ENCODE results near the gene RPL22. TPM values are rescaled to one million over a fixed set of nuclear protein-coding genes. Genes with fewer than 3 reads are reported as not detected.
A peak's percentile ranks its signal among the peaks of the same experiment; 100 is the strongest.

The RPL22 gene
- total RNA-seq, 1 donor from 2014 or later: 248 TPM

DNA sequence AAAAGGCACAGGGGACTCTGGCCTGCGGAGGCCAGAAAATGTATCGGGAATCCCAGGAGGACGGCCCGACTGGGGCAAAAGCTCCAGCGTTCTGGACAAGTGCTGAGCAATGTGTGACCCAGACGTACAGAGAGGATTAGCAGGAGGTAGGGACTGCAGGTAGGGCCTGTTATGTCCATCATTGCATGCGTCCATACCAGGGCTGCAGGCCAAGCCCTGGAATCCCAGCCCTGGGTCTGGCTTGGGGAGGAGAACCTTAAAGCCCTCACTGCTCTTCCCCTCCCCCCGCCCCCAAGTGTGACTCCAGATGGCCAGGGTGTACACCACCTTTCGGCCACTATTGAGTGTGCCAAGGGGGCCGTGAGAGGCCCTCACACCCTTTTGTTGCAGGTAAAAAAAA is 8.5 kb upstream of the RPL22 start:
- intact Hi-C loops (cut with micrococcal nuclease): no loop called here
- ATAC-seq: no peak
- no peak for DNase-seq

DNA sequence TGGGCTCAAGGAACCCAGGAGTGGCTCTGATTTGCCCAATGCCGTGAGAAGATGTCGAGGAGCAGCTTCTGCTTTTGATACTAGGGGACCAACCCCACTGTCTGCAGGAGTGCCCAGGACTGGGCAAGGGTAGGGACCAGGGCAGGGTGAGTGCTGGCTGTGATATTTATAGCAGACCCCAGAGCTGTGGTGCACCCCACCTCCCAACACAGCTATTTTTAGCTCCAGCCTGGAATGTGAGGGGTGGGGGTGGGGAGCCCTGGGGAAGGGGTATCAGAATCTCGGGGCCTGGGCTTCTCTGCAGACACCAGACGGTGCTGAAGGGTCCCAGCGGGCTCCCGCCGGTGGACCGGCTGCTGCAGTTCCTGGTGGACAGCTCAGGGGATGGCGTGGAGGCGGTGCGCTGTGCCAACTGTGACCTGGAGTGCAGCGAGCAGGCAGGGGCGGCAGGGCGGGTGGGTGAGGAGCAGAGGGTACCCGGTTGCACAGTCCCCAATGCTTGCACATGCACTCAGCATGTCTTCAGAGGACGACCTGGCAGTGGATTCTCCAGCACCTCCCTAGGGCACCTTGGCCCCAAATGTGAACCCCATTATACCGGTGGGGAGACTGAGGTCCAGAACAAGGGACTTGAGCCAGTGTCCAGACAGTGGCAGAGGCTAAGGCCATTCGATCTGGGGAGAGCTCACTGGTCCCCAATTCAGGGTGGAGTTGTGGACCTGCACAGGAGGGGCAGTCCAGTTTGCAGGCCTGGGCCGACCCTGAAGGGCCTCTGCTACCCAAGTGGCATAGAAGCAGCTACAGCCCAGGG is 7.9 kb upstream of the RPL22 start:
- DNase-seq (peak; percentile 66), ATAC-seq (peak; percentile 60)
- intact Hi-C loops (cut with micrococcal nuclease): no loop called here

- DNase-seq (no peak), ATAC-seq (peak; percentile 1)
- intact Hi-C loops (cut with micrococcal nuclease): no loop called here
These were observed 7.1 kb upstream of the RPL22 start for GRCh38 chr1:6206520-6206855.

- DNase-seq: peak; percentile 84
- intact Hi-C loops (cut with micrococcal nuclease): no loop called here
- peak; percentile 72 for ATAC-seq
These were observed 6.6 kb upstream of the RPL22 start, which contains the start of gene RNF207 for GRCh38 chr1:6205849-6206519. TSS of gene RNF207 (plus strand) at chr1:6206119. CDS start at chr1:6206536, 417 bp downstream.

DNA sequence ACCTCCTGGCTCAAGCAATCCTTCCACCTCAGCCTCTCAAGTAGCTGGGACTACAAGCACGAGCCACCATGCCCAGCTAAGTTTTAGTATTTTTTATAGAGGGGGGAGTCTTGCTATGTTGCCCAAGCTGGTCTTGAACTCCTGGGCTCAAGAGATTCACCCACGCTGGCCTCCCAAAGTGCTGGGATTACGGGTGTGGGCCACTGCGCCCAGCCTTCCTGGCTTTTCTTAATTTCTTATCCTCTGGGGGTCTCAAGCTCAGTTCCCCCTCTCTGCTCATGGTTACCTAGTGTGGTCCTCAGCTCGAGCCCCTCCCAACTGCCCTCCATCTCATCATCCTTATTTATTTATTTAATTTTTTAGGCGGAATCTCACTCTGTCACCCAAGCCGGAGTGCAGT is 2.9 kb upstream of the RPL22 start:
- intact Hi-C loops (cut with micrococcal nuclease): no loop called here
- no peak for ATAC-seq
- DNase-seq: no peak

DNA sequence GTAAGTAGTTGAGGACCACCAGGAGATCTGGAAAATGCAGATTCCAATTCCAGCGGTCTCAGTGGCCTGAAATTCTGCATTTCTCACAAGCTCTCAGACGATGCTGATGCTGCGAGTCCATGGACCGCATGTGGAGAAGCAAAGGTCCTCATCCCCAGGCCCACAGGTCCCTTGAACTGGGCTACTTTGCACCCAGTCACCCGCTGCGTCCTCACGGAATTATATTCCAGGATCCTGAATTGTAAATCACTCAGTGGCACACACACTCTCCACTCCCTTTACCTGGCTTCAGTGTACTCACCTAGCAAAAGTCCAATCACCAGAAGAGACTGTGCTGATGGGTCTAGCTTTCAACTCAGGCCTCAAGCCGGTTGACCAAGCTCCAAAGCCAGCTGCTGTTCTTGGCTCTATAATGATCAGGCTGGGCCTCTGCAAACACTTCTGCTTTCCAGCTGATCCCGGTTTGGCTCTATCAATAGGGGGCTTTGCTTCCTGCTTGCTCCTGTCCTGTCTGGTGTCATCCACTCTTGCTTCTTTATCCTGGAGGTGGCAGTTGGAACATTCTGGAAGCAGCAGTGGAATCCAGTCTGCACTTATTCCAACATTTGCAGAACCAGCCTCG is 904 bp upstream of the RPL22 start:
- intact Hi-C loops (cut with micrococcal nuclease): no loop called here
- DNase-seq: no peak
- ATAC-seq: no peak

DNA sequence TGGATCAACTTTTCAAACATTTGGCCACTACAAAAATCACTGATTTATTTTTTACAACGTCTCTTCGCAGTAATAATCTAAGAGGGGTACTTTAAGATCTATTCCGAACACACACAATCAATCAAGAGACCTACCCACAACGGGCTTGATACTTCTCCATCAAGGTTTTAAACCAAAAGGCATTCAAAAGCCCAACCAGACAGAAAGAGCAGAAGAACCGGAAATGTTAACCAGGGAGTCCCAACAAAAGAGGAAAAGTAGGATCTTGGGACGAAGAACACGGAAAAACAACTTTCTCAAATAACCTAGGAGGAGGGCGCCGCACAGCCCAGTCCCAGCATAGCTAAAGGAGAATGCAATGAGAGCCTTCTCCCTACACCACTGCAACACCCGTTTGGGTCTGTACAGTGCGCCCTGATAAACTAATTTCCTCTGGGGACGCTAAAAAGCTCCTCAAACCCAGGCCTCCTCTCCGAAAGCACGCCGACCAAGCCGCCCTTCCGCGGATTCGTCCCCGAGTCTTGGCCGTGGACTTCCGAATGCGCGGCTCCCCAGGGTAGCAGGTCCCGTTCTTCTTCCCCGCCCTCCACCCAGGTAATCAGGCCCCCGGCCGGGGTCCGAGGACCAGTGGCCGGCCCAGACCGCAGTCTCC is 623 bp downstream of the RPL22 start:
- ATAC-seq (peak; percentile 3), DNase-seq (no peak)
- intact Hi-C loops (cut with micrococcal nuclease): no loop called here

- DNase-seq (no peak), ATAC-seq (no peak)
- intact Hi-C loops (cut with micrococcal nuclease): no loop called here
These were observed 1.5 kb downstream of the RPL22 start for GRCh38 chr1:6197746-6198427.

- DNase-seq (no peak), ATAC-seq (no peak)
- intact Hi-C loops (cut with micrococcal nuclease): no loop called here
These were observed 7.4 kb downstream of the RPL22 start for GRCh38 chr1:6191968-6192367.

- DNase-seq (no peak), ATAC-seq (no peak)
- intact Hi-C loops (cut with micrococcal nuclease): no loop called here
These were observed 10.9 kb downstream of the RPL22 start for GRCh38 chr1:6188466-6188865.

- DNase-seq: no peak
- intact Hi-C loops (cut with micrococcal nuclease): no loop called here
- peak; percentile 16 for ATAC-seq
These were observed 13.6 kb downstream of the RPL22 start for GRCh38 chr1:6185635-6186382.

DNA sequence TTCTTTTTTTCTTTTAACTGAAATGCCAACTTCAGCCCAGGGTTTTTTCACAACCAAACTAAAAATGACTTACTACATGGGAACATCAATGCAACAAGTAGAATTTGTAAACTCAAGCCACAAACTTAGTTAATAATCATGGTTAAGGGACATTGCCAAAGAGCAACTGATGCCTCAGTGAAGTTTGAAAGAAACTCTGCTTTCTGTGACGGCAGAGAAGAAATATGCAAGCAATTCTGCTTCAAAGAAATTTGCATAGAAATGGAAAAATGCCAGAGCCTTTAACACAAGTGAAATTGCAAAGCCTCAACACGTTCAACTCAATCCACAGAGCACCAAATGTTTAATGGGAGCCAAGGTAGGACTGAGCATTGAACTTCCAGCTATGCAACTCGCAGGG is 14.2 kb downstream of the RPL22 start:
- intact Hi-C loops (cut with micrococcal nuclease): no loop called here
- DNase-seq (no peak), ATAC-seq (no peak)

- DNase-seq (no peak), ATAC-seq (no peak)
- intact Hi-C loops (cut with micrococcal nuclease): no loop called here
These were observed 15.2 kb downstream of the RPL22 start for GRCh38 chr1:6184083-6184783.

- ATAC-seq: no peak
- no peak for DNase-seq
- intact Hi-C loops (cut with micrococcal nuclease): no loop called here
These were observed 15.8 kb downstream of the RPL22 start for GRCh38 chr1:6183520-6183989.

DNA sequence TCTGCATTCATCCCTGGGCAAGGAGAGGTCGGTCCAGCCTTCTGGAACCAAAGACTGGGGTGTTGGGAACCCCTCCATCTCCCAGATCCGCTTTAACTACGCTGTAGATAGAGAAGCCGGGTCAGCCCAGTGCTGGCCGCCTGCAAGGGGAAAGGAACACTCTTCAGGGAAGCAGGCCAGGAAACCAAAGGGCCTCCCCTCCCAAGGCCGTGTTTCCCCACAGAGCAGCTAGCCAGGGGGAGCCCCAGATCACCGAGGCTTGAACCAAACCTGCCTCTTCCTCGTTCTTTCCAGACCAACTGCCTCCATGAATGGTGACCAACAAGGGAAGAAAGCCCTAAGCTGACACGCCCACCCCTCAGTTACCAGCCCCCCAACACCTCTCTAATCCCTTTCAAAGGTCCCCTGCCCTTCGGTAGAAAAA is 18.0 kb downstream of the RPL22 start:
- intact Hi-C loops (cut with micrococcal nuclease): no loop called here
- DNase-seq: no peak
- peak; percentile 26 for ATAC-seq

DNA sequence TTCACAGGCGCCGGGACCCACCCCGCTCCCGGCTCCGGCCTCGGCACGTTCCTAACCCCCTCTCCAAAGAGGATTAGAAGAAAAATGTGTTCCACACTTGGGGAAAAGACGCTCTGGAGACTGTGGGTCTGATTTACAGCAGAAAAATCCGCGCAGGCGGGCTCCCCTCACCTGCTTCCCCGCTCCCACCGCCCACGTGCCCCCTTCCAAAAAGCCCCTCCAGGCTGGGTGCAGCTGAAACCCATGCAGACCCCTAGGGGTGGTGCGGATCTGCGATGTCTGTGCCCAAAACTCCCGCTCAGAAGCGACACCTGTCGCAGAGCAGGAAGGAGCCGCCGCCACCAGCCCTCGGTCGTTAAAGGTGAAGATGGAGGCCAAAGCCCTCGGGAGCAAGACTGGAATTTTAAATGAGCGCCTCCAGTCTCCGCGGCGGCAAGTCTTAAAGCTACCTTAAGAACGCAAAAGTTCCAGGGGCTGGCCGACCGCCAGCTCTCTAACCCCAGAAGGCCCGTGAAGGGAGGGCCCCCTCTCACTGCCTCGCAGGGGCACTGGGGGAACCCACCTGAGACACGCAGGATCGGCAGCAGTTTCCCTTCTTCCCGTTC is 18.6 kb downstream of the RPL22 start:
- ATAC-seq (no peak), DNase-seq (no peak)
- intact Hi-C loops (cut with micrococcal nuclease): no loop called here

DNA sequence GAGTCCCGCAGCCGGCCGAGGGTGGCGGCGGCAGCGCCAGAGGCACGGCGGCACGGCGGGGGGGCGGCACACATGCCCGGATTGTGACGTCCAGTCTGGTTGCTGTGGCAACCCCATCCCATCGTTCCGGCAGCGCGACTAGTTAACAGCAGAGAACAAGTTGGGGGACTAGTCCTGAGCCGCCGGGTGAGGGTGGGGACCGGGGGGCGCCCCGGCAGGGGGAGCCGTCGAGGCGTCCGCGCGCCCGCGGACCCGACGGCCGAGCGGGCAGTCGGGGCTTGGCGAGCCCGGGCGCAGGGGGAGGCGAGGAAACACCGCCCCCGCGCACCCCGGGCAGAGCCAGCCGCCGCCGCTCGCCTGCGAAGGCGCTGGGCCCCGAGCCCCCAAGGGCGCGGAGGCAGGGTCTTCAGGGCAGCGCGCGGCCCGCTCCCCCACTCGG is 19.1 kb downstream of the RPL22 start, which contains the start of gene CHD5:
Gene CHD5, minus strand, starts transcription at position 54 of the 439 bp plus-strand sequence. CDS start 298 bp downstream, outside the sequence.
- intact Hi-C loops (cut with micrococcal nuclease): no loop called here
- DNase-seq (no peak), ATAC-seq (no peak)

Measured in left ventricle myocardium superior (tissue), 1 donor.